ELF-1 (cell line): ENCODE results near the gene PLD5.
"Not testable (repeated sequence)": the region's sequence is repeated elsewhere in the genome, so short reads cannot be mapped to it uniquely, and the experiment has no call there.

Experiments used
- DNase-seq: peaks from one replicate; pipeline ENCODE4 v3.0.0-alpha.2; 2016; ENCODE audit warnings: low read depth, low spot score

Gene PLD5

GRCh38 chr1:242058582-242058981, 465.9 kb downstream of the PLD5 start:
- DNase-seq: not testable (repeated sequence)

- not testable (repeated sequence) for DNase-seq
Measured at GRCh38 chr1:242058181-242058580, 466.3 kb downstream of the PLD5 start.

GRCh38 chr1:242057745-242058115, 466.8 kb downstream of the PLD5 start:
- no peak for DNase-seq

GRCh38 chr1:242056988-242057744, 467.3 kb downstream of the PLD5 start:
- DNase-seq: no peak

- DNase-seq: no peak
Measured at GRCh38 chr1:242055749-242056320, 468.7 kb downstream of the PLD5 start.

GRCh38 chr1:242043165-242043564, 481.3 kb downstream of the PLD5 start:
- no peak for DNase-seq

- DNase-seq: no peak
Measured at GRCh38 chr1:242034392-242034791, 490.1 kb downstream of the PLD5 start.

GRCh38 chr1:242033447-242033846, 491.1 kb downstream of the PLD5 start:
- DNase-seq: no peak
